ENCODE results near the gene PHF2. TPM values are rescaled to one million over a fixed set of nuclear protein-coding genes. Genes with fewer than 3 reads are reported as not detected.

PHF2 gene
- polyA plus RNA-seq, 1 of the 3 experiments (the other 2 are of a cell fraction): 11.2 TPM

- POLR2A ChIA-PET: no interaction called here
- CTCF ChIA-PET: no interaction called here
- H3K27ac ChIP-seq (ENCODE audit: low read depth in 2 of 2, low read length in 1 of 2): no peak overlapping the region
- H4K20me1 ChIP-seq (ENCODE audit: insufficient read depth): peaks cover 14% of the 10 kb centered on the region; the same call in 1 of the 2 replicates
- H3K36me3 ChIP-seq (replicated peaks in 1 of 2; ENCODE audit: control insufficient read depth in 1 of 2, insufficient read depth in 2 of 2, low read length in 1 of 2): peaks cover 0 to 4% of the 10 kb centered on the region in 2 experiments
- no peak overlapping the region for H3K4me3 ChIP-seq (ENCODE audit: low read depth in 2 of 2, low read length in 1 of 2)
- H3K79me2 ChIP-seq (ENCODE audit: insufficient read depth): peaks cover 58% of the 10 kb centered on the region
- H3K9me2 ChIP-seq: no peaks in the 10 kb centered on the region
- no peaks in the 10 kb centered on the region for H3K27me3 ChIP-seq (ENCODE audit: insufficient read depth)
- no peak overlapping the region for H3K9ac ChIP-seq
- H2AFZ ChIP-seq (ENCODE audit: low read depth): no peak overlapping the region
- 93% methylated on average over 3 of the region's 3 CpGs for WGBS (ENCODE audit: low lambda C conversion rate)
- DNase-seq: no peak
- TF ChIP-seq CTCF (IDR thresholded peaks at IDR 0.05) (no peak), MXI1 (IDR thresholded peaks at IDR 0.05; ENCODE audit: low read depth, low read length) (no peak), RXRA (IDR thresholded peaks at IDR 0.05; ENCODE audit: borderline replicate concordance, low read depth) (no peak), JUND (IDR thresholded peaks at IDR 0.05) (no peak), ELF1 (IDR thresholded peaks at IDR 0.05) (no peak), MAX (IDR thresholded peaks at IDR 0.05; ENCODE audit: low read depth) (no peak), SIN3A (IDR thresholded peaks at IDR 0.05; ENCODE audit: borderline replicate concordance, low read depth, low read length) (no peak), USF2 (IDR thresholded peaks at IDR 0.05; ENCODE audit: borderline replicate concordance, low read depth, low read length) (no peak), GABPA (IDR thresholded peaks at IDR 0.05; ENCODE audit: low read depth) (no peak), POLR2AphosphoS5 (IDR thresholded peaks at IDR 0.05; ENCODE audit: low read depth, low read length) (no peak), USF1 (IDR thresholded peaks at IDR 0.05; ENCODE audit: borderline replicate concordance, low read depth) (no peak), YY1 (IDR thresholded peaks at IDR 0.05; ENCODE audit: low read depth) (no peak), GATA2 (CRISPR knock-in tag; IDR thresholded peaks at IDR 0.05) (no peak), PBX3 (IDR thresholded peaks at IDR 0.05) (no peak), TAF1 (IDR thresholded peaks at IDR 0.05; ENCODE audit: borderline replicate concordance, low read depth, low read length) (no peak), FOXM1 (IDR thresholded peaks at IDR 0.05; ENCODE audit: low read depth) (no peak), RCOR1 (IDR thresholded peaks at IDR 0.05; ENCODE audit: low read length) (no peak), FOXJ3 (CRISPR knock-in tag; IDR thresholded peaks at IDR 0.05) (no peak), CHD2 (IDR thresholded peaks at IDR 0.05; ENCODE audit: low read length, partially characterized antibody) (no peak)
- no peaks in the 10 kb centered on the region; a peak in 1 of 4 replicates for H3K4me1 ChIP-seq (ENCODE audit: control insufficient read depth in 1 of 2, insufficient read depth in 2 of 2, low read depth in 1 of 2, low read length in 1 of 2)
- no peak overlapping the region for H3K4me2 ChIP-seq
- H3K9me3 ChIP-seq: no peaks in the 10 kb centered on the region
- no peaks in the 10 kb centered on the region for H3F3A ChIP-seq (replicated peaks; ENCODE audit: insufficient read depth)
Observed at GRCh38 chr9:93623753-93624152, 47.4 kb downstream of the PHF2 start.

Data from SK-N-SH (cell line).